GM12872 (cell line): ENCODE measurements around the gene PRKAR1B.

Source experiments
- CTCF ChIP-seq: IDR thresholded peaks from 3 replicates; pipeline ENCODE4 v1.5.1; 2011; ENCODE audit warnings: low read depth, mild to moderate bottlenecking, low read length, moderate library complexity; ENCODE audit not compliant: insufficient read depth

Gene PRKAR1B

GRCh38 chr7:672891-673290, 54.2 kb downstream of the PRKAR1B start:
- TF ChIP-seq CTCF = no peak

- TF ChIP-seq CTCF = no peak
Measured at GRCh38 chr7:671415-672042, 55.6 kb downstream of the PRKAR1B start.

- TF ChIP-seq CTCF = no peak
Measured at GRCh38 chr7:670501-671390, 56.3 kb downstream of the PRKAR1B start.

GRCh38 chr7:668958-669357, 58.1 kb downstream of the PRKAR1B start:
- no peak for TF ChIP-seq CTCF

GRCh38 chr7:668139-668931, 58.7 kb downstream of the PRKAR1B start:
- TF ChIP-seq CTCF = no peak

GRCh38 chr7:666454-667292, 60.4 kb downstream of the PRKAR1B start:
- no peak for TF ChIP-seq CTCF
